Measurements from ENCODE around the gene PDE8B.

DNA sequence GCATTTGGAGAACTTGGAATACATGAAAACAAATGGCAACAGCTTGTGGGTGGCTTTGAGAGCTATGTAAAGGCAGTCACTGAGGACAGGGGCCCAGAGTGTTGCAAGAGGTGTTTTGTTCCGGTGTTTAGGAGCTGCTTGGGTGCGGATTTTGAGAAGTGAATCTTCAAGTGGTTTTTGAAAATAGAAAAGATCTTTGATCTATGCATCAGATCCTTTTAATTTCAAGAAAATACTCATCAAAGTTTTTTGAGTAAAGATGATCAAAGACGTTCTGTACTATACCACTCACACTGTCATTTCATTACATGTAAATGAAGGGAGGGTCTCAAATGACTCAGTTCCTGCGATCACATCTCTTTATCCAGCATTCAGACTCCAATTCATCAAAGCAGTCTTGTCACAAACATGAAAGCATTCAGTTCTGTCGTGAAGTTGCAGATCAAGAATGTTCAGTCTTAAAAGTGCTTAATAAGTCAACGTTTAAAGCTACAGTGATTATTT is 169.1 kb downstream of the PDE8B start:
- TF ChIP-seq, protein P1, sequence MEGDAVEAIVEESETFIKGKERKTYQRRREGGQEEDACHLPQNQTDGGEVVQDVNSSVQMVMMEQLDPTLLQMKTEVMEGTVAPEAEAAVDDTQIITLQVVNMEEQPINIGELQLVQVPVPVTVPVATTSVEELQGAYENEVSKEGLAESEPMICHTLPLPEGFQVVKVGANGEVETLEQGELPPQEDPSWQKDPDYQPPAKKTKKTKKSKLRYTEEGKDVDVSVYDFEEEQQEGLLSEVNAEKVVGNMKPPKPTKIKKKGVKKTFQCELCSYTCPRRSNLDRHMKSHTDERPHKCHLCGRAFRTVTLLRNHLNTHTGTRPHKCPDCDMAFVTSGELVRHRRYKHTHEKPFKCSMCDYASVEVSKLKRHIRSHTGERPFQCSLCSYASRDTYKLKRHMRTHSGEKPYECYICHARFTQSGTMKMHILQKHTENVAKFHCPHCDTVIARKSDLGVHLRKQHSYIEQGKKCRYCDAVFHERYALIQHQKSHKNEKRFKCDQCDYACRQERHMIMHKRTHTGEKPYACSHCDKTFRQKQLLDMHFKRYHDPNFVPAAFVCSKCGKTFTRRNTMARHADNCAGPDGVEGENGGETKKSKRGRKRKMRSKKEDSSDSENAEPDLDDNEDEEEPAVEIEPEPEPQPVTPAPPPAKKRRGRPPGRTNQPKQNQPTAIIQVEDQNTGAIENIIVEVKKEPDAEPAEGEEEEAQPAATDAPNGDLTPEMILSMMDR (IDR thresholded peaks at IDR 0.05) = no peak
- no peak for TF ChIP-seq POLR2A (IDR thresholded peaks at IDR 0.05)
